ENCODE results near the gene ZNFX1.

- TF ChIP-seq CTCF (IDR thresholded peaks at IDR 0.05; ENCODE audit: borderline replicate concordance, extremely low read depth, low read length, poor library complexity, severe bottlenecking) = no peak
- no peak for TF ChIP-seq EZH2 (IDR thresholded peaks at IDR 0.05; ENCODE audit: borderline replicate concordance, low read depth, low read length, severe bottlenecking)
Observed at GRCh38 chr20:49279677-49280462, 2.0 kb upstream of the ZNFX1 start.
